SJCRH30 (cell line): ENCODE measurements around the gene UVRAG. TPM values are rescaled to one million over a fixed set of nuclear protein-coding genes. Genes with fewer than 3 reads are reported as not detected.

ENCODE experiments used
- DNase-seq, 2 experiments: peaks; one replicate each; pipeline ENCODE4 v3.0.0-alpha.2; 2015 to 2020
- H3K27ac ChIP-seq: fragments of 250-450 bp; sonication (Bioruptor Pico); 2 replicates; pipeline ENCODE4 v1.5.1; 2020; ENCODE audit warnings: mild to moderate bottlenecking, moderate library complexity
- H3K27me3 ChIP-seq: fragments of 250-450 bp; sonication (Bioruptor Pico); 2 replicates; pipeline ENCODE4 v1.5.1; 2020; ENCODE audit warnings: mild to moderate bottlenecking, moderate library complexity
- H3K36me3 ChIP-seq: fragments of 250-450 bp; sonication (Bioruptor Pico); 2 replicates; pipeline ENCODE4 v1.5.1; 2020; ENCODE audit warnings: mild to moderate bottlenecking, moderate library complexity
- H3K4me1 ChIP-seq: fragments of 250-450 bp; sonication (Bioruptor Pico); 2 replicates; pipeline ENCODE4 v1.5.1; 2020; ENCODE audit warnings: mild to moderate bottlenecking, moderate library complexity
- H3K4me3 ChIP-seq: fragments of 250-450 bp; sonication (Bioruptor Pico); 2 replicates; pipeline ENCODE4 v1.5.1; 2020; ENCODE audit warnings: mild to moderate bottlenecking, moderate library complexity
- H3K9me3 ChIP-seq: fragments of 250-450 bp; sonication (Bioruptor Pico); replicated peaks from 2 replicates; pipeline ENCODE4 v1.5.1; 2020; ENCODE audit warnings: mild to moderate bottlenecking, moderate library complexity
- total RNA-seq: library from RNA; depleted of rRNA; stranded (reverse); fragments of >200 nt; shearing (Covaris generic); gene quantifications from 2 replicates; pipeline ENCODE4 v1.2.3, GENCODE V29; 2014

Gene UVRAG
- total RNA-seq, 1 experiment from 2014 or later, result 15.0 TPM

GRCh38 chr11:76163289-76163880, 348.4 kb downstream of the UVRAG start:
- Histone ChIP-seq H3K27ac (no peak overlapping the region), H3K4me1 (peaks cover 19% of the 10 kb centered on the region; the same call in 1 of the 2 replicates), H3K9me3 (no peaks in the 10 kb centered on the region), H3K27me3 (no peaks in the 10 kb centered on the region; the same call in 1 of the 2 replicates), H3K4me3 (no peak overlapping the region), H3K36me3 (no peaks in the 10 kb centered on the region)
- no peak for DNase-seq

GRCh38 chr11:76164081-76164480, 349.1 kb downstream of the UVRAG start:
- H3K4me3 ChIP-seq, result no peak overlapping the region
- H3K27me3 ChIP-seq, result no peaks in the 10 kb centered on the region; the same call in 1 of the 2 replicates
- H3K4me1 ChIP-seq, result peaks cover 19% of the 10 kb centered on the region; the same call in 1 of the 2 replicates

GRCh38 chr11:76164861-76165751, 350.1 kb downstream of the UVRAG start:
- H3K36me3 ChIP-seq, result no peaks in the 10 kb centered on the region
- peaks cover 20% of the 10 kb centered on the region; the same call in 1 of the 2 replicates for H3K4me1 ChIP-seq
- no peak overlapping the region for H3K4me3 ChIP-seq
- no peaks in the 10 kb centered on the region for H3K9me3 ChIP-seq
- no peak for DNase-seq
- H3K27ac ChIP-seq, result no peak overlapping the region
- no peaks in the 10 kb centered on the region; the same call in 1 of the 2 replicates for H3K27me3 ChIP-seq

More at GRCh38 chr11:76164081-76164480, 349.1 kb downstream of the UVRAG start:
- Histone ChIP-seq H3K36me3 (no peaks in the 10 kb centered on the region), H3K9me3 (no peaks in the 10 kb centered on the region), H3K27ac (no peak overlapping the region)
- DNase-seq, result no peak

DNA sequence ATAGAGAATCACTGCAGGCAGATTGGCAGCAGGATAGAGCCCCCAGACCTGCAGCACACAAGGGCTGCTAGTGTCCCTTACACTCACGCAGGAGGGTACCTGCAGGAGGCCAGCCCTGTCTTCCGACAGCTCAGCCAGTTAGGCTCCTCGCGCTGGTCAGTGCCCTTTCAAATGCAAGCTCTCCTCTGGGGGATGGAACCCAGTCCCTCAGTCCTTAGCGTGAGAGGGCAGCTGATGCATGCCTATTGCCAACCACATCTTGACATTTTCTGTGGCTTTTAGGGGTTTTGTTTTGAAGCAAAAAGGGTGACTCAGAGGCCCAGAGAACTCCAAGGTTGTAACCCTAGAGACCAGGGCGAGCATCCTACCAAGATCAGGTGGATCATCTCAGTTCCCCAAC, 351.3 kb downstream of the UVRAG start:
- Histone ChIP-seq H3K27me3 (no peaks in the 10 kb centered on the region; the same call in none of the 2 replicates), H3K36me3 (no peaks in the 10 kb centered on the region), H3K9me3 (no peaks in the 10 kb centered on the region), H3K4me1 (peaks cover 13% of the 10 kb centered on the region; the same call in 1 of the 2 replicates), H3K4me3 (no peak overlapping the region), H3K27ac (no peak overlapping the region)
- DNase-seq, result no peak

DNA sequence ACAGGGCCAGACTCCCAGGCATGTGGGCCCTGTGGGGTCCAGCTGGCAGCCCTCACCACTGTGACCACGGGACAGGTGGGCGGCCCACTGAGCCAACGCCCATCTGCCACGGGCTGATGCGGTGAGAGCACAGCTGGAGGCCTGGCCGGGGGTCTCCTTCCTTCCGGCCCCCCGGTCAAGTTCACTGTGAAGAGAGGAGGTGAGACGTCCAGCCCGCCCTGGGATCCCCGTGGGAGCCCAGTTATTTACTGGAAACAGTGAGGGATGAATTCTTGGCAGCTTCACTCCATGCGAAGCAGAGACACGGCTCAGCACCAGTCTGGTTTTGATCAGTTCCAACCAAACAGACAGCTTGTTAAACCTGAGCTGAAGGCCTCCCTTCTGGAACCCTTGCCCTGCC, 352.6 kb downstream of the UVRAG start:
- peak in 1 of 2 experiments; percentile 38 for DNase-seq
- Histone ChIP-seq H3K4me3 (no peak overlapping the region), H3K4me1 (peaks cover 8% of the 10 kb centered on the region; the same call in 1 of the 2 replicates), H3K36me3 (no peaks in the 10 kb centered on the region), H3K27ac (no peak overlapping the region), H3K9me3 (no peaks in the 10 kb centered on the region), H3K27me3 (no peaks in the 10 kb centered on the region; the same call in none of the 2 replicates)

DNA sequence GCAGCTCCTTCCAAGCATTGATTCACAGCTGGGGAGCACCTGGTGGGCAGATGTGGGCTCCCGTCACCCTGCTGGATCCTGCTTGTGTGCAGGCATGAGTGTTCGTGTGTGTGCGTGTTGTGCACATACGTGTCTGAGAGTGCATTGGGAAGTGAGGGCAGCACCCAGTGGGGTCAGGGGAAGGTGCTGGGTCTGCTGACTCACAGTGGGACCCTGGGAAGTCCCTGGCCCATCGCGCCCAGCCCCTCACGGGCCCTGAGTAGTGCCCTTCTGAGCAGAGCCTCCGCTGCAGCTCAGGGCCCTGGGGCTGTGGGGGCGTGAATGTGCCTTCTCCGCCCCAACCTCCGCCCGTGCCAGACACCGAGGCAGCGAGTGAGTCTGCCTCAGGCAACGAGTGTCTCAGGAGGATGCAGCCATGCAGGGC, 354.5 kb downstream of the UVRAG start:
- Histone ChIP-seq H3K27ac (no peak overlapping the region), H3K4me1 (peaks cover 8% of the 10 kb centered on the region; the same call in 1 of the 2 replicates), H3K9me3 (no peaks in the 10 kb centered on the region), H3K27me3 (no peaks in the 10 kb centered on the region; the same call in none of the 2 replicates), H3K36me3 (no peaks in the 10 kb centered on the region), H3K4me3 (no peak overlapping the region)
- no peak for DNase-seq

DNA sequence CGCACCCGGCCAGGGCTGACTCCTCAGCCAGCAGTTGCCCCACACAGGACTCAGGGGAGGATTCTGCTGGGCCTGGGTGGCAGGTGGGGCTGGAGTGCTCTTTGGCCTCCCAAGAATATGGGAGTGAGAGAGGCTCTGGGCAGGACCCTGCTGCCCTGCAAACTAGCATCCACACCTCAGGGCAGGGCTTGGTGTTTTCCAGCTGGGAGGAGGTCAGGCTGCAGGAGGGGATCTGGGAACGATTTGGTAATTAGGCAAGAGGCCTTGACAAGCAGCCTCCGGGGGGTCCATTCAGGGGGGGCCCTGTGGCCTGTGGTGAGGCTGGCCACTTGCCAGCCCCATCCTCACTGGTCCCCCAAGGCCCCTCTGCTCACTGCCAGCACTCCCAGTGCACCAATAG, 355.5 kb downstream of the UVRAG start:
- Histone ChIP-seq H3K4me3 (no peak overlapping the region), H3K27ac (no peak overlapping the region), H3K4me1 (peaks cover 8% of the 10 kb centered on the region; the same call in 1 of the 2 replicates), H3K9me3 (no peaks in the 10 kb centered on the region), H3K27me3 (no peaks in the 10 kb centered on the region; the same call in none of the 2 replicates), H3K36me3 (no peaks in the 10 kb centered on the region)
- DNase-seq, result no peak

DNA sequence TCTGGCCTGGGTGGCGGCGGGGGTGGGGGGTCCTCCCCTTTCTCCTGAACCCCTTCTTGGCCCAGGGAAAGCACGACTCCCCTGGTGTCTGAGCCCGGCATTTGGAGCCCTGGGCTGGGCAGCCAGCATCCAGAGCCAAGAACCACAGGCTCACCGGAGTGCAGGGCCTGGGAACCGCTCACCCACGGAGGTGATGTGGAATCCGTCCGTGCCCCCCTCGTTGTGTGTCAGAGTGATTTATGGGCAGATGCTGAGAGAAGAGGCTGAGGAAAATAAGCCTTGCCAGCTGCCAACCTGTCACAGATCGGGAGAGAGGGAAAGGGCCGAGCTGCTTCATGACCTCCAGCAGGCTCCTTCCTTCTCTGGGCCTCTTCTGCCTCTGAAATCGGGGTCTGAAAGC, 357.6 kb downstream of the UVRAG start:
- no peak overlapping the region for H3K4me3 ChIP-seq
- no peaks in the 10 kb centered on the region for H3K9me3 ChIP-seq
- H3K27ac ChIP-seq, result no peak overlapping the region
- DNase-seq, result no peak
- H3K36me3 ChIP-seq, result no peaks in the 10 kb centered on the region
- H3K4me1 ChIP-seq, result peaks cover 4% of the 10 kb centered on the region; the same call in 1 of the 2 replicates
- no peaks in the 10 kb centered on the region; the same call in none of the 2 replicates for H3K27me3 ChIP-seq

GRCh38 chr11:76173663-76174062, 358.7 kb downstream of the UVRAG start:
- no peak overlapping the region for H3K27ac ChIP-seq
- DNase-seq, result no peak
- H3K27me3 ChIP-seq, result no peaks in the 10 kb centered on the region; the same call in none of the 2 replicates
- H3K4me1 ChIP-seq, result peaks cover 3% of the 10 kb centered on the region; the same call in 1 of the 2 replicates
- H3K36me3 ChIP-seq, result no peaks in the 10 kb centered on the region
- H3K9me3 ChIP-seq, result no peaks in the 10 kb centered on the region
- no peak overlapping the region for H3K4me3 ChIP-seq

DNA sequence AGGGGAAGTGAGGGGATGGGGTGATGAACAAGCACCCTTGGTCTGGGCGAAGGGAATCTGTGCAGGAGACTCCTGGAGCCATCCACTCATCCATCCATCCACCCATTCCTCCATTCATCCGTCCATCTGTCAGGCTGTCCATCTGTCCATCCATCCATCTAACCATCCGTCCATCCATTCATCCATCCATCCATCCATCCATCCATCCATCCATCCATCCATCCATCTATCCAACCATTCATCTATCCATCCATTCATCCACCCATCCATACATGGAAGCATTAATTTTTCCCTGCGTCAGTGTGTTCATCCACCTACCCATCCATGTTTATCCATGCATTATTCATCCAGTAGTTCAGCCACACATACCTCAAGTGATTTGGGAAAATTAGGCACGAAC, 359.3 kb downstream of the UVRAG start:
- Histone ChIP-seq H3K9me3 (no peaks in the 10 kb centered on the region), H3K27ac (no peak overlapping the region), H3K36me3 (no peaks in the 10 kb centered on the region), H3K4me3 (no peak overlapping the region), H3K4me1 (peaks cover 3% of the 10 kb centered on the region; the same call in 1 of the 2 replicates), H3K27me3 (no peaks in the 10 kb centered on the region; the same call in 1 of the 2 replicates)
- no peak for DNase-seq

- no peak overlapping the region for H3K4me3 ChIP-seq
- no peaks in the 10 kb centered on the region for H3K9me3 ChIP-seq
- H3K27me3 ChIP-seq, result no peaks in the 10 kb centered on the region
- no peaks in the 10 kb centered on the region for H3K36me3 ChIP-seq
- no peak for DNase-seq
- H3K27ac ChIP-seq, result no peak overlapping the region
- H3K4me1 ChIP-seq, result no peaks in the 10 kb centered on the region
Observed at GRCh38 chr11:76175783-76176182, 360.8 kb downstream of the UVRAG start.

- H3K36me3 ChIP-seq, result no peaks in the 10 kb centered on the region
- no peak overlapping the region for H3K27ac ChIP-seq
- no peaks in the 10 kb centered on the region for H3K4me1 ChIP-seq
Observed at GRCh38 chr11:76176463-76176862, 361.5 kb downstream of the UVRAG start.

DNA sequence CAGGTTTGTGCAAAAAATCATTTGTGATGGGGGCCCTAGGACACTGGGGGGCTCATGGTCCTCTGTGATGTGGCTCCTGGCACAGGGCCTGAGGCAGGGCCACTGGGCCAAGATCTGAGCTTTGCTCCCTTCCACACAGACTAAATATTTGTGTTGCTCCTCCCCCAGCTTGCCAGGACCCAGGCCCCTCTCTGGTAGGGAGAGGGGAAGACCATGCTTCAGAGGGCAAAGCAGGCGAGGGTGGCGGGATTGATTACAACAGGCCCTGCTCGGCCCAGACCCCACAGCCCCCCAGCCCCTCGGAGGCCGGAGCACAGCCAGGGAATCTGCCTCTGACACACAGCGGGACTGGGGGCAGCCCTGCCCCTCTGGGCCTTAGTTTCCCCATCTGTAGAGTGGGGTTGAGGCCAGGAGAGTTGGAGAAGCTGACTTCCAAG, 362.3 kb downstream of the UVRAG start:
- Histone ChIP-seq H3K4me3 (no peak overlapping the region), H3K9me3 (no peaks in the 10 kb centered on the region), H3K27ac (no peak overlapping the region), H3K36me3 (no peaks in the 10 kb centered on the region), H3K4me1 (no peaks in the 10 kb centered on the region), H3K27me3 (no peaks in the 10 kb centered on the region)
- no peak for DNase-seq

More at GRCh38 chr11:76176463-76176862, 361.5 kb downstream of the UVRAG start:
- H3K9me3 ChIP-seq, result no peaks in the 10 kb centered on the region
- no peak overlapping the region for H3K4me3 ChIP-seq
- no peak for DNase-seq
- no peaks in the 10 kb centered on the region for H3K27me3 ChIP-seq

- H3K9me3 ChIP-seq, result no peaks in the 10 kb centered on the region
- no peaks in the 10 kb centered on the region for H3K27me3 ChIP-seq
- H3K4me1 ChIP-seq, result peaks cover under 1% of the 10 kb centered on the region; the same call in 1 of the 2 replicates
- H3K36me3 ChIP-seq, result no peaks in the 10 kb centered on the region
- H3K4me3 ChIP-seq, result no peak overlapping the region
- DNase-seq, result no peak
- H3K27ac ChIP-seq, result no peak overlapping the region
Observed at GRCh38 chr11:76179147-76179546, 364.1 kb downstream of the UVRAG start.

DNA sequence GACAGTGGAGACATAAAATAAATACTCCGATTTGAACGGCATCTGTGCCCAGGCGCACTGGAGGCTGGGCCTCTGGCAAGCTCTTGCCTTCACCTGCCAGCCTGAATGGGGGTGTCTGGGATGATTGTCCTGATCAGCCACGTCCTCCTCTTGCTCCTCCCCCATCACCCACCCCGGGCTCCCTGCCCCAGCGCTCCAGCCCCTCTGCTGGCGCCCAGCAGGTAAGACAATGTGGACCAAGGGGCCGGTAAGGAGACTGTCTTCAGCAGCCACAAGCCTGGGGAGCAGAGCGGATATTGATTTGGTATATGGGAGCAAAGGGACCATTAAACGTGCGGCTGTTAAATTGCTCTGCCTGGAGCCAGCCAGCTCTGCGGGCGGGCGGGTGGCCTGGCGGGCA, 366.4 kb downstream of the UVRAG start:
- Histone ChIP-seq H3K9me3 (no peaks in the 10 kb centered on the region), H3K27me3 (no peaks in the 10 kb centered on the region), H3K4me1 (peaks cover 14% of the 10 kb centered on the region), H3K36me3 (no peaks in the 10 kb centered on the region), H3K27ac (no peak overlapping the region), H3K4me3 (no peak overlapping the region)
- DNase-seq, result no peak
